Natural killer cell (primary cell): ENCODE data around the gene SLC39A11. TPM values are rescaled to one million over a fixed set of nuclear protein-coding genes. Genes with fewer than 3 reads are reported as not detected.

Experiments used
- ATAC-seq, 3 donors: fragments of 150-1000 bp in 2 of 3; fragments of 200-7000 bp in 1 of 3; cut with Tn5 transposase; 1 replicate in 1 of 3; 2 replicates in 2 of 3; pipeline ENCODE4 v1.10.0; 2021; ENCODE audit warnings: mild to moderate bottlenecking in 2 of 3, moderate library complexity in 2 of 3
- DNase-seq, 2 donors: peaks; one replicate each; pipeline versions ENCODE4 v3.0.0 to v3.0.0-alpha.2; 2013 to 2021; ENCODE audit warnings: mixed read lengths in 1 of 2
- H3K27ac ChIP-seq: one replicate; pipeline ENCODE4 v1.5.1; 2013; ENCODE audit warnings: mild to moderate bottlenecking, low read length
- H3K27me3 ChIP-seq: one replicate; pipeline ENCODE4 v1.6.1; 2013; ENCODE audit warnings: low read length; ENCODE audit not compliant: control insufficient read depth, insufficient read depth
- H3K36me3 ChIP-seq: one replicate; pipeline ENCODE4 v1.6.1; 2013; ENCODE audit warnings: low read length; ENCODE audit not compliant: control insufficient read depth, insufficient read depth
- H3K4me1 ChIP-seq: one replicate; pipeline ENCODE4 v1.6.1; 2013; ENCODE audit warnings: low read length; ENCODE audit not compliant: control insufficient read depth, insufficient read depth
- H3K4me3 ChIP-seq: one replicate; pipeline ENCODE4 v1.5.1; 2013; ENCODE audit warnings: low read length
- H3K9me3 ChIP-seq: one replicate; pipeline ENCODE4 v1.6.1; 2013; ENCODE audit warnings: low read length; ENCODE audit not compliant: control insufficient read depth, insufficient read depth
- H3K27ac Mint-ChIP-seq, 2 donors: one replicate each; pipeline ENCODE4 v1.8.0; 2022; ENCODE audit warnings: mild to moderate bottlenecking in 2 of 2, mixed read lengths in 2 of 2, moderate library complexity in 1 of 2
- H3K27me3 Mint-ChIP-seq, 2 donors: one replicate each; pipeline ENCODE4 v1.8.0; 2022; ENCODE audit warnings: low read depth in 2 of 2, mixed read lengths in 2 of 2
- H3K36me3 Mint-ChIP-seq: one replicate; pipeline ENCODE4 v1.8.0; 2022; ENCODE audit warnings: mixed read lengths
- H3K4me1 Mint-ChIP-seq, 2 donors: one replicate each; pipeline ENCODE4 v1.8.0; 2022; ENCODE audit warnings: mixed read lengths in 2 of 2
- H3K4me3 Mint-ChIP-seq: one replicate; pipeline ENCODE4 v1.8.0; 2022; ENCODE audit warnings: mild to moderate bottlenecking, moderate library complexity, mixed read lengths
- H3K9me3 Mint-ChIP-seq, 2 donors: one replicate each; pipeline ENCODE4 v1.8.0; 2022; ENCODE audit warnings: mixed read lengths in 2 of 2
- CTCF ChIP-seq: fragments of 200-600 bp; IDR thresholded peaks from one replicate; pipeline ENCODE4 v1.8.0; 2022; ENCODE audit warnings: antibody characterized with exemption
- WGBS: methylation state at CpG from one replicate; pipeline ENCODE4 v1.1.7; 2013; ENCODE audit warnings: missing lambda C conversion rate; ENCODE audit not compliant: insufficient coverage; 5-methylcytosine and 5-hydroxymethylcytosine counted together
- intact Hi-C: fragments of 100-400 bp; cut with micrococcal nuclease; formaldehyde crosslinking; loops from one replicate; pipeline ENCODE4 v1.14.2; 2022
- total RNA-seq, 4 donors: library from RNA; stranded (reverse); fragments of 120-200 nt in 1 of 4; gene quantifications; one replicate each; pipeline versions ENCODE4 v1.2.3 to v1.2.4, GENCODE V29; 2013 to 2022

The SLC39A11 gene
- total RNA-seq, 3 donors from 2014 or later (not counting 1 experiment from before 2014, with no cell fraction given), result 32.6 to 44.9 (median 39.4) TPM

- H3K27me3 Mint-ChIP-seq, result no peaks in the 10 kb centered on the region
- intact Hi-C loops, result no loop called here
- 89% methylated on average over 19 of the region's 20 CpGs for WGBS
- Histone ChIP-seq H3K9me3 (no peaks in the 10 kb centered on the region), H3K36me3 (no peaks in the 10 kb centered on the region), H3K4me1 (no peaks in the 10 kb centered on the region), H3K27ac (no peak overlapping the region), H3K27me3 (no peaks in the 10 kb centered on the region), H3K4me3 (no peak overlapping the region)
- H3K9me3 Mint-ChIP-seq, result peaks cover 2 to 4% of the 10 kb centered on the region in 2 donors
- ATAC-seq (no peak), DNase-seq (no peak)
- no peaks in the 10 kb centered on the region for H3K36me3 Mint-ChIP-seq
- H3K4me1 Mint-ChIP-seq, result no peaks in the 10 kb centered on the region
- no peak for TF ChIP-seq CTCF
- no peak overlapping the region for H3K27ac Mint-ChIP-seq
- H3K4me3 Mint-ChIP-seq, result no peak overlapping the region
Observed at GRCh38 chr17:72665852-72666851, 426.3 kb downstream of the SLC39A11 start.

GRCh38 chr17:72662827-72663190, 429.7 kb downstream of the SLC39A11 start:
- Histone ChIP-seq H3K4me3 (no peak overlapping the region), H3K9me3 (no peaks in the 10 kb centered on the region), H3K4me1 (no peaks in the 10 kb centered on the region), H3K27me3 (no peaks in the 10 kb centered on the region), H3K27ac (no peak overlapping the region), H3K36me3 (no peaks in the 10 kb centered on the region)
- Mint-ChIP-seq H3K27ac (no peak overlapping the region), H3K9me3 (peaks cover 2% of the 10 kb centered on the region in 2 donors), H3K36me3 (no peaks in the 10 kb centered on the region), H3K27me3 (no peaks in the 10 kb centered on the region), H3K4me1 (no peaks in the 10 kb centered on the region), H3K4me3 (no peak overlapping the region)
- intact Hi-C loops, result no loop called here
- ATAC-seq (no peak), DNase-seq (no peak)
- no peak for TF ChIP-seq CTCF
- WGBS, result 70% methylated on average over 1 of the region's 1 CpG

- H3K4me3 Mint-ChIP-seq, result no peak overlapping the region
- ATAC-seq (no peak), DNase-seq (no peak)
- intact Hi-C loops, result no loop called here
- Histone ChIP-seq H3K27ac (no peak overlapping the region), H3K9me3 (no peaks in the 10 kb centered on the region), H3K4me1 (no peaks in the 10 kb centered on the region), H3K27me3 (no peaks in the 10 kb centered on the region), H3K36me3 (no peaks in the 10 kb centered on the region), H3K4me3 (no peak overlapping the region)
- no peaks in the 10 kb centered on the region for H3K36me3 Mint-ChIP-seq
- 99% methylated on average over 3 of the region's 3 CpGs for WGBS
- no peak overlapping the region for H3K27ac Mint-ChIP-seq
- no peaks in the 10 kb centered on the region for H3K4me1 Mint-ChIP-seq
- peaks cover 2% of the 10 kb centered on the region in 2 donors for H3K9me3 Mint-ChIP-seq
- TF ChIP-seq CTCF, result peak; percentile 35
- no peaks in the 10 kb centered on the region for H3K27me3 Mint-ChIP-seq
Observed at GRCh38 chr17:72661945-72662826, 430.3 kb downstream of the SLC39A11 start.
